Mesenchymal stem cell (in vitro differentiated cells and primary cell): ENCODE results near the gene FILIP1L.

Source experiments
- DNase-seq: peaks from one replicate; pipeline ENCODE4 v3.0.0-alpha.2; 2013
- H2AFZ ChIP-seq: one replicate; pipeline ENCODE4 v1.6.1; 2013; ENCODE audit warnings: low read depth, mild to moderate bottlenecking, control low read depth, inconsistent platforms, low read length, moderate library complexity
- H2AK5ac ChIP-seq: 2 replicates; pipeline ENCODE4 v1.6.1; 2013; ENCODE audit warnings: low read length, moderate library complexity, mild to moderate bottlenecking, inconsistent platforms; ENCODE audit not compliant: severe bottlenecking
- H2BK120ac ChIP-seq: one replicate; pipeline ENCODE4 v1.6.1; 2013; ENCODE audit warnings: low read depth, mild to moderate bottlenecking, inconsistent platforms, low read length, moderate library complexity
- H2BK12ac ChIP-seq, 2 experiments: one replicate each; pipeline ENCODE4 v1.6.1; 2013; ENCODE audit warnings: inconsistent platforms in 2 of 2, low read length in 2 of 2, mild to moderate bottlenecking in 2 of 2, moderate library complexity in 2 of 2, control low read depth in 1 of 2
- H2BK15ac ChIP-seq: one replicate; pipeline ENCODE4 v1.6.1; 2013; ENCODE audit warnings: mild to moderate bottlenecking, low read depth, inconsistent platforms; ENCODE audit not compliant: poor library complexity, severe bottlenecking
- H2BK5ac ChIP-seq: 2 replicates; pipeline ENCODE4 v1.6.1; 2013; ENCODE audit warnings: low read depth, mild to moderate bottlenecking, low read length, control low read depth, inconsistent platforms; ENCODE audit not compliant: poor library complexity, severe bottlenecking
- H3K14ac ChIP-seq, 2 experiments: one replicate each; pipeline ENCODE4 v1.6.1; 2013; ENCODE audit warnings: inconsistent platforms in 2 of 2, low read length in 2 of 2, control low read depth in 1 of 2, mild to moderate bottlenecking in 1 of 2, moderate library complexity in 1 of 2
- H3K18ac ChIP-seq, 2 experiments: one replicate each; pipeline ENCODE4 v1.6.1; 2013; ENCODE audit warnings: inconsistent platforms in 2 of 2, low read length in 2 of 2, control low read depth in 1 of 2, low read depth in 1 of 2, mild to moderate bottlenecking in 1 of 2
- H3K23ac ChIP-seq, 2 experiments: one replicate each; pipeline ENCODE4 v1.6.1; 2013; ENCODE audit warnings: inconsistent platforms in 2 of 2, low read length in 2 of 2, mild to moderate bottlenecking in 2 of 2, moderate library complexity in 2 of 2, control low read depth in 1 of 2
- H3K27ac ChIP-seq: 2 replicates; pipeline ENCODE4 v1.5.1; 2013; ENCODE audit warnings: mild to moderate bottlenecking, moderate library complexity, low read length, control low read depth, inconsistent platforms; ENCODE audit not compliant: poor library complexity, severe bottlenecking
- H3K27me3 ChIP-seq, 2 experiments: 2 replicates each; pipeline versions ENCODE4 v1.6.1 to v1.7.0; 2013; ENCODE audit warnings: low read length in 2 of 2, mild to moderate bottlenecking in 2 of 2, moderate library complexity in 2 of 2, control low read depth in 1 of 2, inconsistent platforms in 1 of 2; ENCODE audit not compliant: control insufficient read depth in 1 of 2, insufficient read depth in 1 of 2
- H3K36me3 ChIP-seq, 2 experiments: 2 replicates each; pipeline versions ENCODE4 v1.6.1 to v1.7.0; 2013; ENCODE audit warnings: low read length in 2 of 2, control low read depth in 1 of 2, inconsistent platforms in 1 of 2, low read depth in 1 of 2, mild to moderate bottlenecking in 1 of 2; ENCODE audit not compliant: insufficient read depth in 2 of 2, control insufficient read depth in 1 of 2
- H3K4ac ChIP-seq, 2 experiments: one replicate each; pipeline ENCODE4 v1.6.1; 2013; ENCODE audit warnings: inconsistent platforms in 2 of 2, low read length in 2 of 2, mild to moderate bottlenecking in 2 of 2, moderate library complexity in 2 of 2, control low read depth in 1 of 2, low read depth in 1 of 2
- H3K4me1 ChIP-seq: 2 replicates; pipeline ENCODE4 v1.6.1; 2013; ENCODE audit warnings: low read depth, low read length, control low read depth; ENCODE audit not compliant: control insufficient read depth, insufficient read depth
- H3K4me2 ChIP-seq: 2 replicates; pipeline ENCODE4 v1.6.1; 2013; ENCODE audit warnings: low read length, mild to moderate bottlenecking, inconsistent platforms; ENCODE audit not compliant: poor library complexity, severe bottlenecking
- H3K4me3 ChIP-seq, 2 experiments: 2 replicates each; pipeline versions ENCODE4 v1.5.1 to v1.7.0; 2013; ENCODE audit warnings: low read length in 2 of 2, mild to moderate bottlenecking in 2 of 2, control low read depth in 1 of 2, low read depth in 1 of 2; ENCODE audit not compliant: insufficient read depth in 1 of 2
- H3K79me1 ChIP-seq: replicated peaks from 2 replicates; pipeline ENCODE4 v1.6.1; 2013; ENCODE audit warnings: mild to moderate bottlenecking, control low read depth, low read length, inconsistent platforms; ENCODE audit not compliant: poor library complexity, severe bottlenecking
- H3K9ac ChIP-seq: 2 replicates; pipeline ENCODE4 v1.7.0; 2013; ENCODE audit warnings: mild to moderate bottlenecking, low read length, moderate library complexity
- H3K9me3 ChIP-seq: 2 replicates; pipeline ENCODE4 v1.7.0; 2013; ENCODE audit warnings: mild to moderate bottlenecking, low read length; ENCODE audit not compliant: control insufficient read depth
- H4K8ac ChIP-seq: one replicate; pipeline ENCODE4 v1.6.1; 2013; ENCODE audit warnings: inconsistent platforms, mild to moderate bottlenecking, low read length, moderate library complexity
- H4K91ac ChIP-seq: one replicate; pipeline ENCODE4 v1.6.1; 2013; ENCODE audit warnings: mild to moderate bottlenecking, low read length, inconsistent platforms
- WGBS: methylation state at CpG from one replicate; pipeline ENCODE4 v1.1.7; 2013; ENCODE audit warnings: mixed read lengths; 5-methylcytosine and 5-hydroxymethylcytosine counted together

FILIP1L gene

GRCh38 chr3:99834211-99834957 is 279.9 kb downstream of the FILIP1L start:
- Histone ChIP-seq H3K14ac (no peak overlapping the region), H3K4me1 (no peaks in the 10 kb centered on the region), H4K91ac (no peak overlapping the region), H2BK5ac (no peak overlapping the region), H3K9me3 (no peaks in the 10 kb centered on the region), H3K23ac (no peak overlapping the region), H3K27me3 (no peaks in the 10 kb centered on the region), H2BK120ac (no peak overlapping the region), H2BK15ac (no peak overlapping the region), H2AK5ac (no peak overlapping the region), H3K4me2 (no peak overlapping the region), H2BK12ac (no peak overlapping the region), H3K4me3 (no peak overlapping the region), H4K8ac (no peak overlapping the region), H3K4ac (no peak overlapping the region), H3K9ac (no peak overlapping the region), H2AFZ (no peak overlapping the region), H3K79me1 (peaks cover 22% of the 10 kb centered on the region), H3K27ac (no peak overlapping the region), H3K18ac (no peak overlapping the region), H3K36me3 (no peaks in the 10 kb centered on the region)
- WGBS, result 100% methylated on average over 2 of the region's 2 CpGs
- DNase-seq, result no peak

DNA sequence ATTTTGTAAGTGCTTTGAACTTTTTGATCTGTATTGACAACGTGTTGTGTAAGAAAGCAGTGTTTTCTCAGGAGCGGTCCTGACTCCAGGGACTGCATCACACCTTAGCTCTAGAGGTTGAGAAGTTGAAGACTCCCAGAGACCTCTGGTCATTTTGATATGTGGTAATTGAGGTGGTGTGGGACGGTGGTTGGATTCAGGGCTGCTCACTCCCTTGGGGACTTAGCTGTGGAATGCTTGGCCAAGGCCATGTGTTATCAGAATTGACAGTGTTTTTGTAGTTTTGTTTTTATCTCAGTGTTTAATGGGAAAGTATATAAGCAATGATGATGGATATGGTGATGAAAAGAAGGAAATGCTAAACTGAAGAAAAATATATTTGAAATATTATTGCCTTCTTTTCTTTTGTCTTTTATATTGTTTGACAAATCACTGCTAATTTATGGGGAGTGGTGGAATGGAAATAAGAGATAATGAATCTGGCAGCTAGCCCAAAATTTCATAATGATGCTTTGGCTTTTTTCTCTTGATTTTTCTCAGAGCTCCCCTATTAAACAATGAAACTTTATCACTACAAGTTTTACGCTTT is 280.6 kb downstream of the FILIP1L start:
- no peak overlapping the region for H2BK5ac ChIP-seq
- H3K9me3 ChIP-seq, result no peaks in the 10 kb centered on the region
- H3K4ac ChIP-seq, result no peak overlapping the region
- no peak overlapping the region for H2BK15ac ChIP-seq
- H3K27me3 ChIP-seq, result no peaks in the 10 kb centered on the region
- H3K9ac ChIP-seq, result no peak overlapping the region
- no peak overlapping the region for H2BK12ac ChIP-seq
- no peak overlapping the region for H2BK120ac ChIP-seq
- WGBS, result 87% methylated on average over 3 of the region's 4 CpGs
- no peak overlapping the region for H4K91ac ChIP-seq
- no peak overlapping the region for H3K18ac ChIP-seq
- no peak overlapping the region for H4K8ac ChIP-seq
- no peaks in the 10 kb centered on the region for H3K36me3 ChIP-seq
- no peak for DNase-seq
- peaks cover 22% of the 10 kb centered on the region for H3K79me1 ChIP-seq
- no peak overlapping the region for H3K23ac ChIP-seq
- H3K4me2 ChIP-seq, result no peak overlapping the region
- no peak overlapping the region for H2AK5ac ChIP-seq
- H3K27ac ChIP-seq, result no peak overlapping the region
- H3K4me1 ChIP-seq, result no peaks in the 10 kb centered on the region
- H2AFZ ChIP-seq, result no peak overlapping the region
- no peak overlapping the region for H3K4me3 ChIP-seq
- H3K14ac ChIP-seq, result no peak overlapping the region

DNA sequence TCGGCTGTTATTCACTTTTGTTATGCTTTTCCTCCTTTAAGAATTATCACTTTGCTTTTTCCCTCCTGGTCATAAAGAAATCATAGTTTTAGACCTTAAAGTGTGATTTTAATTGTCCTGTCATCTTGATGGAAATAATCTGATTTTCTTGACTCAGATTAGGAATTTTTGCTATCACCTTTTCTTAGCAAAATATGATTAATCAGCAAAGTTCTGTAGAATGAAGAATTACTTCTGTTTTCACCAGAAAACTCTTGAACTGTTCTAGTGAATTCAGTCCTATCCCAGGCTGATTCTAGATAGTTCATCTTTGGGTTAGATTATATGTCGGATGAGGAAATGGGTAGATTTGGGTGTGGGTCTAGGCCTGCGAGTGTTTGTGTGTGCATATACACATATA is 284.5 kb downstream of the FILIP1L start:
- H4K91ac ChIP-seq, result no peak overlapping the region

GRCh38 chr3:99825004-99825640 is 289.2 kb downstream of the FILIP1L start:
- Histone ChIP-seq H2BK15ac (no peak overlapping the region), H2BK5ac (no peak overlapping the region), H2AK5ac (no peak overlapping the region), H3K27ac (no peak overlapping the region), H3K9me3 (no peaks in the 10 kb centered on the region), H3K4me2 (no peak overlapping the region), H3K23ac (no peak overlapping the region), H3K14ac (no peak overlapping the region), H4K91ac (no peak overlapping the region), H2AFZ (no peak overlapping the region), H3K4me3 (no peak overlapping the region), H2BK12ac (no peak overlapping the region), H3K4ac (no peak overlapping the region), H3K27me3 (no peaks in the 10 kb centered on the region), H3K36me3 (no peaks in the 10 kb centered on the region), H3K9ac (no peak overlapping the region), H3K18ac (no peak overlapping the region), H3K79me1 (peaks cover 18% of the 10 kb centered on the region), H2BK120ac (no peak overlapping the region), H3K4me1 (no peaks in the 10 kb centered on the region), H4K8ac (no peak overlapping the region)
- WGBS, result 60% methylated on average over 1 of the region's 3 CpGs
- DNase-seq, result peak; percentile 44

More for the DNA sequence above, 284.5 kb downstream of the FILIP1L start:
- Histone ChIP-seq H3K9ac (no peak overlapping the region), H3K4me3 (no peak overlapping the region), H3K4me1 (no peaks in the 10 kb centered on the region), H3K27me3 (no peaks in the 10 kb centered on the region), H3K9me3 (no peaks in the 10 kb centered on the region), H2AK5ac (no peak overlapping the region), H3K23ac (no peak overlapping the region), H2BK12ac (no peak overlapping the region), H3K4ac (no peak overlapping the region), H2BK15ac (no peak overlapping the region), H3K14ac (no peak overlapping the region), H2BK120ac (no peak overlapping the region), H3K79me1 (peaks cover 15% of the 10 kb centered on the region), H4K8ac (no peak overlapping the region), H3K4me2 (no peak overlapping the region), H3K36me3 (no peaks in the 10 kb centered on the region), H3K27ac (no peak overlapping the region), H2AFZ (no peak overlapping the region), H2BK5ac (no peak overlapping the region), H3K18ac (no peak overlapping the region)
- no peak for DNase-seq
- whole genome bisulfite sequencing, result 97% methylated on average over 2 of the region's 3 CpGs
